GM06990 (cell line): ENCODE results near the gene ADAR.

ENCODE experiments used
- DNase-seq: peaks from one replicate; pipeline ENCODE4 v3.0.0-alpha.2; 2011; ENCODE audit not compliant: insufficient read length; ENCODE audit errors: extremely low read depth
- H3K27me3 ChIP-seq: replicated peaks from 2 replicates; pipeline ENCODE4 v1.6.0; 2011; ENCODE audit warnings: low read length; ENCODE audit not compliant: control insufficient read depth, insufficient read depth
- H3K36me3 ChIP-seq: 2 replicates; pipeline ENCODE4 v1.5.1; 2011; ENCODE audit warnings: low read length; ENCODE audit not compliant: control insufficient read depth, insufficient read depth
- H3K4me3 ChIP-seq: replicated peaks from 2 replicates; pipeline ENCODE4 v1.5.1; 2011; ENCODE audit warnings: low read depth, mild to moderate bottlenecking, control low read depth, low read length
- CTCF ChIP-seq: IDR thresholded peaks from 2 replicates; pipeline ENCODE4 v1.5.1; 2011; ENCODE audit warnings: low read length, control low read depth, mild to moderate bottlenecking, inconsistent platforms; ENCODE audit not compliant: insufficient read depth, poor library complexity, severe bottlenecking

Gene ADAR

GRCh38 chr1:154607106-154607608 is 829 bp downstream of the ADAR start:
- DNase-seq: peak; percentile 53
- TF ChIP-seq CTCF: no peak
- Histone ChIP-seq H3K36me3 (peaks cover 14% of the 10 kb centered on the region), H3K27me3 (no peaks in the 10 kb centered on the region), H3K4me3 (peak overlapping the region; percentile 88)

GRCh38 chr1:154605534-154605933 is 2.5 kb downstream of the ADAR start:
- Histone ChIP-seq H3K4me3 (no peak overlapping the region), H3K36me3 (peaks cover 24% of the 10 kb centered on the region)
- TF ChIP-seq CTCF: no peak

GRCh38 chr1:154603317-154603716 is 4.7 kb downstream of the ADAR start:
- Histone ChIP-seq H3K27me3 (no peaks in the 10 kb centered on the region), H3K4me3 (no peak overlapping the region), H3K36me3 (peaks cover 35% of the 10 kb centered on the region)
- no peak for DNase-seq
- no peak for TF ChIP-seq CTCF

More at GRCh38 chr1:154605534-154605933, 2.5 kb downstream of the ADAR start:
- DNase-seq: no peak
- no peaks in the 10 kb centered on the region for H3K27me3 ChIP-seq

- H3K36me3 ChIP-seq: peaks cover 60% of the 10 kb centered on the region
- no peaks in the 10 kb centered on the region for H3K27me3 ChIP-seq
- TF ChIP-seq CTCF: no peak
- no peak overlapping the region for H3K4me3 ChIP-seq
- no peak for DNase-seq
These were observed 8.3 kb downstream of the ADAR start for GRCh38 chr1:154599658-154600057.

- TF ChIP-seq CTCF: no peak
- no peak for DNase-seq
- peaks cover 61% of the 10 kb centered on the region for H3K36me3 ChIP-seq
- H3K27me3 ChIP-seq: no peaks in the 10 kb centered on the region
- no peak overlapping the region for H3K4me3 ChIP-seq
These were observed 8.9 kb downstream of the ADAR start for GRCh38 chr1:154598871-154599635.

- DNase-seq: no peak
- Histone ChIP-seq H3K36me3 (peaks cover 50% of the 10 kb centered on the region), H3K4me3 (no peak overlapping the region), H3K27me3 (no peaks in the 10 kb centered on the region)
- TF ChIP-seq CTCF: no peak
These were observed 12.4 kb downstream of the ADAR start for GRCh38 chr1:154595621-154596020.
